Islet of Langerhans (tissue), 1 donor: Measurements from ENCODE around the gene GATAD2B.
"Not testable (repeated sequence)": the region's sequence is repeated elsewhere in the genome, so short reads cannot be mapped to it uniquely, and the experiment has no call there.

ENCODE experiments used
- FAIRE-seq: peaks from one replicate; lab custom pipeline; 2011; peaks lifted over from hg19 to GRCh38; lab: Jason Lieb, UNC

Gene GATAD2B

DNA sequence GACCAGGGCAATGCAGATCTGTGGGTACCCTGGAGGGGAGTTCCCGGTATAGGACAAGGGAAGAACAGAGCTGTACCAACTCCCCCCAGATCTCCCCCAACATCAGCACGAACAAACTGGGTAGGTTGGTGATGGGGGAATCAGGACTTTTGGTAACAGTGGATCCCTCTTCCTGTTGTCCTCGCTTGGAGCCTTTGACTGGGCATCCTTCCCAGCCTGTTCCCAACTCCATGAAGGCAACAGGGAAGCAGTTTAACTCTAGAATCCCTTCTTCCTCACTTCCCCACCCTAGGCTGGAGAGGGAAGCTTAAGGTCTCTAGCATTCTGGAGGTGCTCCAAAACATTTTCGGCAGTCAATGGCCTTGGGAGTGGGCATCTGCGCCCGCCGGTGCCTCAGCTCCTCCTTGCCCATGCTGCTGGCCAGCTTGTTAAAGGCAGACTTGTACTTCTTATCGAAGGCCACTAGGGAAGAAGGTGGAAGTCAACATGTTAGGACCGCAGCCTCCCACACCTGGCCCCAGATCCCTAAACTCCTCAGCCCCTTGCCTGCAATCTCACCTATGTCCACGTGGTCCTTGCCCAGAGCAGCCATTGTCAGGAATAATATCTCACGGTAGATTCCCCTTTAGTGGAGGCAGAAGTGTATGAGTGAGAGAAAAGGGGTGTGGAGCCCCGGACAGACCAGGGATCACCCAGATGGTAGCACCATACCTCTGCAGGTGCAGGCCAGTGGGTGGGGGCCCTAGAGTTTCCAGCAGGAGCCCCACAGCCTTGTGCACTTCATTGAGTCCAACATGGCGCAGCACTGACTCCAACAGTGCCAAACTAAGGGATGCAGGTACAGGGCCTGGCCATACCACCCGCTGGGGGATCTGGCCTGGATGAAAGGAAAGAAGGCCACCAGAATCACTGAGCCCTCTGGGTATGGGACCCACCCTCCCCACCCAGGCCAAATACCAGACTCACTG lies 7.5 kb upstream of the GATAD2B start:
- no peak for FAIRE-seq

DNA sequence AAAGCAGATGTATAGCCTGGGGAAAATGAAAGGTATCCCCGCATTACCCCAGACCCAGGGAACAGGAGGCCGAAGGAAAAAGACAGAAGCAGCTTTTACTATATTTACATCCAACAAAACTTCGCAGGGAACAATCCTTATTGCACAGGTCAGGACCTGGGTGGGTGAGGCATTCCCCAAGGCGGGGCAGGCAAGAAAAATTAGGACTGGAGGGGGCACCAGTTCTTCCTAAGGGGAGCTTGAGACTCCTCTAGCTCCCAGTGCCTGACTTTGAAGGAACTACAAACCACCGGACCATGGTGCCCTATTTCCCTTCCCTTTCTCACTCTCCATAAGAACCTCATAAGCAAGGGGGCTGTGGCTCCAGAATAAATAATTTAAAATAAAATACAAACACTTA lies 6.7 kb upstream of the GATAD2B start:
- FAIRE-seq = no peak

DNA sequence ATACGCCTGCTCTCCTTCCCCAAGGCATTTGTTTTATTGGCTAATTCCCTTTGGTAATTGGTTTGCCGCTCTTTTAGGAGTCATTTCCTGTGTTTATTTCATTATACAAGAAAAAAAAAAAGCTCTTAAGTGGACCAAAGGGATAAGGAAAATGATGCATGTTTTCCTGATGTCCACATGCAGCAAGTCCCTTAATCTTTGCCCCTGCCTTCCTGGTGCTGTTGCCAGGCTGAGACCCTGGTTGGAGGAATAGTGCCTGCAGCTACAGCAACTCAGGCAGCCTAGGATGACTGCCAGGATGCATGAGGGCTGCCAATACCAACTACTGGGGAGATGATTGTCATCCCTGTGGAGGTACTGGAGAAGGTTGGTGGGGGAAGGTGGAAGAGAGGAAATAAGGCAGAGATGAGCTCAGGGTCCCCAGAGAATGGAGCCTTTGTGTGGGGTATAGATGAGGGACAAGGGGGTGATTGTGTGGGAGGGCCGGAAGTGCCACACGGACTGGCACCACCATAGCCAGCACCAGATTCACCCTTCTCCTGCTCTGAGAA lies 6.1 kb upstream of the GATAD2B start:
- no peak for FAIRE-seq

DNA sequence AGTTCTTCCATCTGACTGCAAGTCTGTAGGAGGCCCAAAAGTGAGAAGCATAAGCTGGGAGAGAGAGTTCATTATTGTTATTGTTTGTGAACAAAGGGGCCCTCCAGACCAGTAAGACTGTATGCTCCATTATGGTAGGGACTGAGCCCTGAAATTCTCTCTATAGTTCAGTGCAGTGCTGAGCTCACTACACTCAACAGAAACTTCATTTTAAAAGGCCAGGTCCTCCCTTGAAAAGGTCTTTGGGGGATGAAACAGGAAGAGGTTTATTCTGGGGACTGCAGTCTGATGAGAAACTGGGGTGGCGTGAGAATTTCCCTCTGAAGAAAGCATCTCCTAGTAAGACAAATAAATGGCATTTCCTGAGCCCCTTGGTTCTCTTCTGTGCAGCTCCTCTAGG lies 5.5 kb upstream of the GATAD2B start:
- FAIRE-seq = no peak

DNA sequence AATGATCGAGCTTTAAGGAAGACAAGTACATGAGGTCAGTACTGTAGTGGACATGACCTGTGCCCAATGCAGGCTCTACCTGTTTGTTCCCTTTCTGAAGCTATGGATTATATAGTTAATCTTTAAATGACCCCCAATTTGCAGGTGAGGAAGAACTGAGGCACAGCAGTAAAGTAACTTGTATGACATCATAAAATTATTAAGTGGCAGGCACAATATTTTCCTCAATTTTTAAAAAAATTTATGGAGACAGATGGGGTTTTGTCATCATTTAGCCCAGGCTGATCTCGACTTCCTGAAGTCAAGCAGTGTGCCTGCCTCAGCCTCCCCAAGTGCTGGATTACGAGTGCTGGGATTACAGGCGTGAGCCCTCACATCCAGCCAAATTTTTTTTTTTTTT lies 3.6 kb upstream of the GATAD2B start:
- no peak for FAIRE-seq

DNA sequence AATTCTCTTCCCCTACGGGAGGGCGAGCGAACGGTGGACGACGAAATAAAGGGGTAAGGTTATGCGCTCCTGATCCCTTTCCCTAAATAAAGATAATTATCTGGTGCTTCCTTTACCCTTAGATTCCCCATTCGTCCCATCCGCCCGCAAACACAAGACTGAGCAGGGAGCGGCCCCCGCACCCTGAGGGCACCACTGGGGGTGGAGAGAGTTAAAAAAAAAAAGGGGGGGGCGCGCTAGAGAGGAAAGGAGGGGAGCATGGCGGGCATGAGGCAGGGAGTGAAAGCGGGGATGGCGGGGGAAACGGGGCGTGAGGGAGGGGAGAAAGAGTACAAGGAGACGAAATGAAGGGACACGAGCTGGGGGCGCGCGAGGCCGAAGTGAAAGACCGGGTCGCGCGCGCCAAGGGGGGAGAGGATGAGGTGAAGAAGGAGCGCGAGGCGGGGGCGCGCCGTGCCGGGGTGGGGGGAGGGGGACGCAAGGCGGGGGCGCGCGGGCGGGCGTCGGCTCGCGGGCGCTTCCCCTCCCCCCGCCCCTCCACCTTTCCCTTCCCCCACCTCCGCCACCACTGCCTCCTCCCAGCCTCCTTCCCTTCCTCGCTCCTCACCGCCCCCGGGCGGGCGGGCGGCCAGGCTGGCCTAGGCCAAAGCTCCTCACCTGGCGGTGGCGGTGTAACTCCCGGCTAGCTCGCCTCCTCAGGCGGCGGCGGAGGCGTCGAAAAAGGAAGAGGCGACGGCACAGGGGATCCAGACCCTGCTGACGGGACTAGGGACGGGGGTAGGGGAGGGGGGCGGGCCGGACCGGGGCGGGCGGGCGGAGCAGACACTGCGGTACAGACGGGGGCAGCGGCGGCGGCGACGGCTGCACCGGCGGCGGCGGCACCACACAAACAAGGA lies 448 bp downstream of the GATAD2B start:
- no peak for FAIRE-seq

DNA sequence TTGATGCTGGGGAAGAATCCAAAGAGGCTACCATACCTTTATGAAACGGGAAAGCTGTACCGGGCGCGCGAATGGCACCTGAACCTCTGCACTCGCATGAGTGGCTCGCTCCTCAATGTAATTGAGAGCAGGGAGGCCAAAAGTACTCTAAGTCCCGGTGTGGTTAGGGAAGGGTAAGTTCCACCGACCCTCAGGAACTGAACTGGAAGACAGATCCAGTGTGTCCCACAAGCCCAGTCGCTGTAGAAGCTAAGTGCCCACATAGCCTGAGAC lies 1.0 kb downstream of the GATAD2B start:
- FAIRE-seq = no peak

DNA sequence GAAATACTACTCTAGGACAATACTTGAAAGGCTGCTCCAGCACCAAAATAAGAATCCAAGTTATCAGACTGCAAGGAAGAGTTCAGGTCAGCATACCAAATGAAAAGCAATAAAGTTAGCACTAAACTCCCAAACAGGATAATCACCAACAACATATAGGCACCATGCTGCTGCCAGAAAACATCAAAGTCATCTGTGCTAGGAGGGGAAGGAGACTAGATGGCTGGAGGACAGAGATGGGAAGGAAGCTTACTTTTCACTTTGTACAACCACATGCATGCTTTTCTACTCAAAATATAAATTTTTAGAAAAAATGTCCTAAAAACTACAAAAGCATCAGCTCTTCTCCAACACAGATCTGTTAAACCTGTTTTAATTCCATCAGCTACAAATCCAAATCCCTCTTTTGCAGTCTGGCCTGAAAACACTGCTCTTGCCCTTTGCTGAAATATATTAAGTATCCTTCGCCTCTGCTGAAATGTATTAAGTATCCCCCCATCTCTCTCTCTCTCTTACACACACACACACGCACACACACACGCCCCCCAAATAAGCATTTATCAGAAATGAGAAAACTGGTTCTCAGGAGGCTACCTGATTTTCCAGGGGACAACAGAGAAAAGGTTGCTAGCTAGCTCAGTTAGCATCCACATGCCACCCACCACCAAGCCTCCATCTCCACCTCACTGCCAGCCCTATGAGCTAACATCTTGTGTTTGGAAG lies 1.5 kb downstream of the GATAD2B start:
- FAIRE-seq = no peak

DNA sequence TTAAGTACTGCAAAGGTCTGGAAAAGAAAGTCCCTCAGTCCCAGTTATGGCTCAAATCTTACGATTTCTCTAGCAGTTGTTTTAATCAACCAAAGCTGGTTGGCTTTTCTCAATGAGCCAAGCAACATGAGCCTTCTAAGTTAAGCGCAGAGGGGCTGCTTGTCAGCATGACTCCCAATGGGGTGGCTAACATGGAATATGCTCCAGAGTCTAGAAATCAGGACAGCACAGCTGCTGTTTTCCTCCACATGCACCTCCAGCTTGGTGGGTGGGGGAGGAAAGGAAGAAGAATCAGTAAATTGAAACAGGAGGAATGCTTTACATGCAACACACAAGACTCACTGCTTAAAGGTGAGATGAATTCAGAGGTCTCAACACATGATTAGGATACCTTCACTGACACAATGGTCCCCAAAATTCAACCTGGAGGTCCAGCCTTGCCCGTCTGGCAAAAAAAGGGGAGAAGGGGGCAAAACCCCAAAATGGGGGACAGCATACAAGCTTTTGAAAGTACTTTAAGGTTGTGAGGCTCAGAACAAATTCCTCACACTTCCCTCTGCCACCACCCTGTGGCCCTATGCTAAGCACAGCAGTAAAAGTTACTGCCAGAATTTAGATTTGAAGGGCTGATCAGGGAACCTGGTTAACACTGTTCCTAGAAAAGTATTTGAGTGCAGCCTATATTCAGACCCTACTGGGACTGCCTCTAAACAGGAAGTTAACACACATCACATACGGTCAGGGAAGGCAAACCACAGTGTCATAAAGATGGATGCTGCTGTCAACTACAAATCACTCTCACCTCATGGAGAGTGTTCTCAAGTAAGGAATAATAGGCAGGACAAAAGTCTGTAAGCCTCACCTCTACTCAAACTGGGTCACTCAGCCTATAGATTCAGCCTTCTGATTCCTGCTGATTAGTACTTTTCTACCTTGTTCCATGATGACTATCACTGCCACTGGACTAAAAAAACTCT lies 2.6 kb downstream of the GATAD2B start:
- FAIRE-seq = no peak

DNA sequence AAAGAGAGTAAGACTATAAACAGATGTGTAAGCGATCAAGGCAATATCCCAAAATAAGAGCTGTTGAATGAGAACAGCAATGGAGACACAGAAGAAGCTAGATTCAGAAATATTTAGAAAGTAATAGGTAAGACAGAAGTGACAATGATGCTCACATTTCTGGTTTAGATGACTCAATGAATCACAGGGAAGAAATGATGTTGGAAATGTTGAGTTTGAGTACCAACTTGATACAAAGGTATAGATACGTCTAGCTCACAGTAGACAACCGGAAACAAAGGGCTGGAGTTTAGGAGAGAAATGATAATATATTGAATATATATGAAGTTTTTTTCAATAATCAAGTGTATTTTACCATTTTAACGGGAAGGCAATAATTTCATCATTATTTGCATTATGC lies 6.5 kb downstream of the GATAD2B start:
- no peak for FAIRE-seq

DNA sequence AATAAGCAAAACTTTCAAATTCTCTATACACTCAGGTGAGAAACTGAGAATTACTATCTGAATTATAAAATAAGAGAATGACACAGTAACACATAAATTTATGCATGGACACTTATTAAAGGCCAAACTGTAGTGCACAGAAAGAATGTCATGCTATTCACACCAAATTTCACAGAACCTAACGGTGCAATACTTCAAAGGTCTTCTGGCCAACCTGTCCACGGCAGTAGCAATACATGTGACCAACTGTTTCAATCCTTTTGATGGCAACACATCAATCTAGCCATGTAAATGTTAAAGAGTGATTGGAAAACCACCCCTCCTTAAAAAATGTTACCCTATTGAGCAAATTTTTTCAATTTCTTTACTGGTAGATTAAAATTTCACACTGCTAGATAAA lies 10.4 kb downstream of the GATAD2B start:
- no peak for FAIRE-seq

DNA sequence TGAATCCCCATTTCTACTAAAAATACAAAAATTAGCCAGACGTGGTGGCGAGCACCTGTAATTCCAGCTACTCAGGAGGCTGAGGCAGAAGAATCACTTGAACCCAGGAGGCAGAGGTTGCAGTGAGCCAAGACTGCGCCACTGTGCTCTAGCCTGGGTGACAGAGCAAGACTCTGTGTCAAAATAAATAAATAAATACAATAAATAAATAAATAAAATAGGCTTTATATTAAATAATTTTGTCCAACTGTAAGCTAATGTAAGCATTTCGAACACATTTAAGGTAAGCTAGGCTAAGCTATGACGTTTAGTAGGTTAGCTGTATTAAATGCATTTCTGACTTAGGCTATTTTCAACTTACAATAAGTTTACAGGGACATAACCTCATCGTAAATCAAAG lies 12.2 kb downstream of the GATAD2B start:
- FAIRE-seq = not testable (repeated sequence)

DNA sequence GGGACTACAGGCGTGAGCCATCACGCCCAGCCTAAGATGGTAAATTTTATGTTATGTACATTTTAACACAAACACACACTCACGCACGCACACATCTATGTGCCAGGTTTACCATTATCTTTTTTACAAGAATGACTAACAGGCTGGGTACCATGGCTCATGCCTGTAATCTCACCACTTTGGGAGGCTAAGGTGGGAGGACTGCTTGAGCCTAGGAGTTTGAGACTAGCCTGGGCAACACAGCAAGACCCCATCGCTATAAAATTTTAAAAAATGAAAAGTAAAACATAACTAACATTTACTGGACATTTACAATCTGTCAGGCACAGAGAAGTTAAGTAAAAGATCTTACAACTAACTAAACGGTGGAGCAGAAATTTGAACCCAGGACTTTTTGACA lies 14.7 kb downstream of the GATAD2B start:
- no peak for FAIRE-seq

DNA sequence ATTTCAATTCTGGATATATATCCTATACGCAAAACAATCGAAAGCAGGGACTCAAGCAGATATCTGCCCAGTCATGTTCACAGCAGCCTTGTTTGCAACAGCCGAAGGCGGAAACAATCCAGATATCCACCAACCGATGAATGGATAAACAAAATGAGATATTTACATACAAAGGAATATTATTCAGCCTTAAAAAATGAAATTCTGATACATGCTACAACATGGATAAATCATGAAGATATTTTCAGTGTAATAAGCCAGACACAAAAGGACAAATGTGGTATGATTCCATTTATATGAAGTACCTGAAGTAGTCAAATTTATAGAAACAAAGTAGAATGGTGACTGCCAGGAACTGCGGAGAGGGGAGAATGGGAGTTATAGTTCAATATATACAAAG lies 15.6 kb downstream of the GATAD2B start:
- FAIRE-seq = no peak

DNA sequence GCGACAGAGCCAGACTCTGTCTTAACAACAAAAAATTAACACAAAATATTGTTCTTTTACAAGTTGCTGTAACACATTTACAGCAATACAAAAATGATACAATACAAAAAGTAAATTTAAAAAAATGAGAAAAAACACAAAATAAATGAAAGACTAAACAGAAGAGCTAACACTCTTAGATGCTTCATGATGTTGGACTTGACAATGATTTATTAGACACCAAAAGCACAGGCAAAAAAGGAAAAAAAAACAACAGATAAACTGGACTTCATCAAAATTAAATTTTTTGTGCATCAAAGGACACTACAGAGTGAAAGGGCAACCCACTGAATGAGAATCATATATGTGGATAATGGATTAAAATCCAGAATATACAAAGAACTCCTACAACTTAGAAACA lies 16.4 kb downstream of the GATAD2B start:
- FAIRE-seq = no peak

DNA sequence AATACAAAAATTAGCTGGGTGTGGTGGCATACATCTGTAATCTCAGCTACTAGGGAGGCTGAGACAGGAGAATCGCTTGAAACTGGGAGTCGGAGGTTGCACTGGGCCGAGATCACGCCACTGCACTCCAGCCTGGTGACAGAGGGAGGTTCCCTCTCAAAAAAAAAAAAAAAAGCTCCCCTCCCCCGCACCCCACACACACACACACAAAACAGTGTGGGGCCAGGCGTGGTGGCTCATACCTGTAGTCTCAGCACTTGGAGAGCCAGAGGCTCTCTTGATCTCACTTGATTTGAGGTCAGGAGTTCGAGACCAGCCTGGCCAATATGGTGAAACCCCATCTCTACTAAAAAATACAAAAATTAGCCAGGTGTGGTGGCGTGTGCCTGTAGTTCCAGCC lies 16.9 kb downstream of the GATAD2B start:
- not testable (repeated sequence) for FAIRE-seq

DNA sequence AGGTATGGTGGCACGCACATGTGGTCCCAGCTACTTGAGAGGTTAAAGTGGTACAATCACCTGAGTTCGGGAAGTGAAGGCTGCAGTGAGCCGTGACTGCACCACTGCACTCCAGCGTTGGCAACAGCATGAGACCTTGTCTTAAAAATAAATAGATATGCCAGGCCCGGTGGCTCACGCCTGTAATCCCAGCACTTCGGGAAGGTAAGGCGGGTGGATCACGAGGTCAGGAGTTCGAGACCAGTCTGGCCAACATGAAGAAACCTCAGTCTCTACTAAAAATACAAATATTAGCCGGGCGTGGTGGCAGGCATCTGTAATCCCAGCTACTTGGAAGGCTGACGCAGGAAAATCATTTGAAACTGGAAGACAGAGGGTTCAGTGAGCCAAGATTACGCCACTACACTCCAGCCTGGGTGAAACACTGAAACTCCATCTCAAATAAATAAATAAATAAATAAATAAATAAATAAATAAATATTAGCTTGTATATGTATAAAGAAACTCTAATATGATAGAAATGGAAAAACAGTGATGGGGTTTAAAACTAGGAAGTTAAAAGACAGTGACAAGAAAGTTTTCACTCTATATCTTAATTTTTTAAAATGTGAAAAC lies 18.8 kb downstream of the GATAD2B start:
- no peak for FAIRE-seq

DNA sequence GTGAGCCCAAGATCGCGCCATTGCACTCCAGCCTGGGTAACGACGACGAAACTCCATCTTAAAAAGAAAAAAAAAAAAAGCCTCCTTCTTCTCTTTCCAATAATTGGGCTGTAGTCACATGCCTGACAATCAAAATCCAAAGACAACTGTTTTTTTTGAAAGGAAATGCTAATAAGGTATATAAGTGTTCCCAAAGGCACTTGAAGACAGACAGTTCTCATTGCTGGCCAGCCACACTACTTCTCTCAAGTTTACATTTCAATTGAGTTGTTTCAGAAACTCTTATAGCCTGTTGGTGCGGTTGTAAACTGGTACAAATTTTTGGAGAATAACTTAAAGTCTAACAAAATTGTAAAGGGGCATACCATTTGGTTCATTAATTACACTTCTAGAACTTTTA lies 23.3 kb downstream of the GATAD2B start:
- no peak for FAIRE-seq

DNA sequence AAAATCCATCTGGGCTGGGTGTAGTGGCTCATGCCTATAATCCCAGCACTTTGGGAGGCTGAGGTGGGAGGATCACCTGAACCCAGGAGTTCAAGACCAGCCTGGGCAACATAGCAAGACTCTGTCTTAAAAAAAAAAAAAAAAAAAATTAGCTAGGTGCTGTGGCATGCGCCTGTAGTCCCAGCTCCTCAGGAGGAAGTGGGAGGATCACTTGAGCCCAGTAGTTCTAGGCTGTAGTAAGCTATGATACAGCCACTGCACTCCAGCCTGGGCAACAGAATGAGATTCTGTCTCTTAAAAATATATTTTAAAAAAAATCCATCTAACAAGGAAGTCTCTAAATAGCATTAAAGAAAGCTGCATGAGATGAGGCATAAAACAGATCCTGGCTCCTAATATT lies 26.9 kb downstream of the GATAD2B start:
- FAIRE-seq = not testable (repeated sequence)

DNA sequence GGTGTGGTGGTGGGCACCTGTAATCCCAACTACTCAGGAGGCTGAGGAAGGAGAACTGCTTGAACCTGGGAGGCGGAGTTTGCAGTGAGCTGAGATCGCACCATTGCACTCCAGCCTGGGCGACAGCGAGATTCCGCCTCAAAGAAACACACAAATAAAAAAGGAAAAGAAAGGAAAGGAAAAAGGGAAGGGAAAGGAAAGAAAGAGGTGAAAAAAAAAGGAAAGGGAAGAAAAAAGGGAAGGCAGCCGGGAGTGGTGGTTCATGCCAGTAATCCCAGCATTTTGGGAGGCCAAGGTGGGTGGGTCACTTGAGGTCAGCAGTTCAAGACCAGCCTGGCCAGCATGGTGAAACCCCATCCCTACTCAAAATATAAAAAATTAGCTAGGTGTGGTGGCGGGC lies 31.7 kb downstream of the GATAD2B start:
- not testable (repeated sequence) for FAIRE-seq

DNA sequence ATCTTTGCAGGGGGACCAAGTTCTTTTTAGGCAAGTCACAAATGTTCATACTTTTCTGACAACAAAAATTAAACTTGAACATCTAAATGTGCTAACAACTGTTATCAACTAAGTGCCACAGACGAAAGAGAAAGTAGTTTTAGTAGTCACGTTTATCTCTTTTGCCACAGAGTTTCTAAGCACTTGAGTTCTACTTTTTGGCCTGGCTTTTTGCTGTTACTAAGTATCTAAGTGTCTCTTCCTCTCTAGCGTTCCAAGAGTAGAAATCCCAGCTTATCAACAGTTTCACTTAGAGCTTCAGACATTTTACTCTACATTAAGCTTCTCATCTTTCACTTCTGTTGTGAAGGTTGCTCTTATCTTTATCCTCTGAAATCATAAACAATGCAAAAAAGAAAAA lies 34.2 kb downstream of the GATAD2B start:
- no peak for FAIRE-seq
